ENCODE data around the gene ZDHHC5.

Gene ZDHHC5, protein sequence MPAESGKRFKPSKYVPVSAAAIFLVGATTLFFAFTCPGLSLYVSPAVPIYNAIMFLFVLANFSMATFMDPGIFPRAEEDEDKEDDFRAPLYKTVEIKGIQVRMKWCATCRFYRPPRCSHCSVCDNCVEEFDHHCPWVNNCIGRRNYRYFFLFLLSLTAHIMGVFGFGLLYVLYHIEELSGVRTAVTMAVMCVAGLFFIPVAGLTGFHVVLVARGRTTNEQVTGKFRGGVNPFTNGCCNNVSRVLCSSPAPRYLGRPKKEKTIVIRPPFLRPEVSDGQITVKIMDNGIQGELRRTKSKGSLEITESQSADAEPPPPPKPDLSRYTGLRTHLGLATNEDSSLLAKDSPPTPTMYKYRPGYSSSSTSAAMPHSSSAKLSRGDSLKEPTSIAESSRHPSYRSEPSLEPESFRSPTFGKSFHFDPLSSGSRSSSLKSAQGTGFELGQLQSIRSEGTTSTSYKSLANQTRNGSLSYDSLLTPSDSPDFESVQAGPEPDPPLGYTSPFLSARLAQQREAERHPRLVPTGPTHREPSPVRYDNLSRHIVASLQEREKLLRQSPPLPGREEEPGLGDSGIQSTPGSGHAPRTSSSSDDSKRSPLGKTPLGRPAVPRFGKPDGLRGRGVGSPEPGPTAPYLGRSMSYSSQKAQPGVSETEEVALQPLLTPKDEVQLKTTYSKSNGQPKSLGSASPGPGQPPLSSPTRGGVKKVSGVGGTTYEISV

DNA sequence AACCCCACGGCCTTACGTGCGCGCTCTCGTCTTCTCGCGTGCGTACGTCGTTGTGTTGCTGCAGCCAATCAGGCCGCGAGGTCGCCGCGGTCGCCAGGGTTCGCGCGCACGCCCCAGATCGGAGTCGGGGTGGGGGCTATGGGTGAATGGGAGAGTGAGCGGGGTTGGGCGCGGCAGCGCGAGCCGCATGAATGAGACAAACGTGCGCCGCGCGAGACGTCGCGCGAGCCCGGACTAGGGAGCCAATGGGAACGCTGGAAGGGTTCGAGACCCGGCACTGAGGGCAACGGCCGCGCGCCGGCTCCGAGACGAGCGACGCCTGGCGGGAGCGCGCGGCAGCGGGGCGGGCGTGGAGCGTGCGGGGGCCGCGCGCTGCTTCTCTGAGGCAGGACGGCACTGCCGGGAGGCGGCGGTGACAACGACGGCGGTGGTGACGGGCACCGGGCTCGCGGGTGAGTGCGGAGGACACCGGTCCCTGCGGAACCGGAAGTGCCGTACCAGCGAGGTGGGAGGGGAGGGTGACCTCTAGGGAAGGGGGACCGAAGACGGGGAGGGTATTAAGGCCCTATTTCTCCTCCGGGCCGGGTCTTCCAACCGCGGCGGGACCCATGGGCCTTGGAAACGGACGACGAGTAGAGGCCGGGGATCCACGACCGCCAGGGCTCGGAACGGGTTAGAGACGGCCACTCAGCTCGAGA lies at the start of gene ZDHHC5:
Gene ZDHHC5, plus strand, starts transcription at position 379 of the 698 bp plus-strand sequence. CDS start 4,977 bp downstream, outside the sequence.
- peak; percentile 99 for DNase-seq
- H3K27ac ChIP-seq, result peak within 1 kb of the TSS; percentile 92 to 95
- peaks cover 9 to 18% (median 12%) of the 10 kb centered on the region in 3 donors for H3K36me3 ChIP-seq
- no peaks in the 10 kb centered on the region for H3K27me3 ChIP-seq
- TF ChIP-seq, protein P1, sequence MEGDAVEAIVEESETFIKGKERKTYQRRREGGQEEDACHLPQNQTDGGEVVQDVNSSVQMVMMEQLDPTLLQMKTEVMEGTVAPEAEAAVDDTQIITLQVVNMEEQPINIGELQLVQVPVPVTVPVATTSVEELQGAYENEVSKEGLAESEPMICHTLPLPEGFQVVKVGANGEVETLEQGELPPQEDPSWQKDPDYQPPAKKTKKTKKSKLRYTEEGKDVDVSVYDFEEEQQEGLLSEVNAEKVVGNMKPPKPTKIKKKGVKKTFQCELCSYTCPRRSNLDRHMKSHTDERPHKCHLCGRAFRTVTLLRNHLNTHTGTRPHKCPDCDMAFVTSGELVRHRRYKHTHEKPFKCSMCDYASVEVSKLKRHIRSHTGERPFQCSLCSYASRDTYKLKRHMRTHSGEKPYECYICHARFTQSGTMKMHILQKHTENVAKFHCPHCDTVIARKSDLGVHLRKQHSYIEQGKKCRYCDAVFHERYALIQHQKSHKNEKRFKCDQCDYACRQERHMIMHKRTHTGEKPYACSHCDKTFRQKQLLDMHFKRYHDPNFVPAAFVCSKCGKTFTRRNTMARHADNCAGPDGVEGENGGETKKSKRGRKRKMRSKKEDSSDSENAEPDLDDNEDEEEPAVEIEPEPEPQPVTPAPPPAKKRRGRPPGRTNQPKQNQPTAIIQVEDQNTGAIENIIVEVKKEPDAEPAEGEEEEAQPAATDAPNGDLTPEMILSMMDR (IDR thresholded peaks at IDR 0.05), result peak; percentile 47 to 48
- H3K9me3 ChIP-seq, result no peaks in the 10 kb centered on the region
- intact Hi-C loops (cut with DNase I; ENCODE audit: low total_unique reads), result loop anchor here (5.0 to 10.0 kb wide), 3 partner anchors 47 to 909 kb away; partner anchors contain the start of genes LPXN, MED19, TMX2 and ZFP91
- H3K4me3 ChIP-seq, result peak within 1 kb of the TSS; percentile 72 to 76
- peaks cover 0 to 26% (median 18%) of the 10 kb centered on the region in 4 donors for H3K4me1 ChIP-seq

DNA sequence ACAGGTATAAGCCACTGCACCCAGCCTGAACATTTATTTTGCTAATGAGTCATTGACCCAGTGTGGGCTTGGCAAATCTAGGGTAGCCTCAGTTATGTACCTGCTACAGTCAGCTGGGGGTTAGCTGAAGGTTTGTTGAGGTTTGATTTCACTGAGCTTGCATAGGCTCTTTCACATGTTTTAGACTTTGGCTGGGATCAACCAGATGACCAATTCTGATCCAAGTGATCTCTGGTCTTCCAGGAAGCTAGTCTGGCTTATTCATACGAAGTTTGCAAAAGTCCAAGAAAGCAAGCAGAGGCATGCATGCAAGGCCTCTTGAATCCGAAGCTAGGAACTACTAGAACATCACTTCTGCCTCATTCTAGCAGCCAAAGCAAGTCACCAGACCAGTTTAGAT lies 49.5 kb upstream of the ZDHHC5 start:
- TF ChIP-seq, protein P1 (IDR thresholded peaks at IDR 0.05), result no peak
- Histone ChIP-seq H3K27ac (no peak overlapping the region), H3K4me3 (no peak overlapping the region), H3K27me3 (no peaks in the 10 kb centered on the region), H3K36me3 (peaks cover 55 to 83% (median 71%) of the 10 kb centered on the region in 3 donors), H3K4me1 (no peaks in the 10 kb centered on the region), H3K9me3 (no peaks in the 10 kb centered on the region)
- intact Hi-C loops (cut with DNase I; ENCODE audit: low total_unique reads), result no loop called here
- no peak for DNase-seq

DNA sequence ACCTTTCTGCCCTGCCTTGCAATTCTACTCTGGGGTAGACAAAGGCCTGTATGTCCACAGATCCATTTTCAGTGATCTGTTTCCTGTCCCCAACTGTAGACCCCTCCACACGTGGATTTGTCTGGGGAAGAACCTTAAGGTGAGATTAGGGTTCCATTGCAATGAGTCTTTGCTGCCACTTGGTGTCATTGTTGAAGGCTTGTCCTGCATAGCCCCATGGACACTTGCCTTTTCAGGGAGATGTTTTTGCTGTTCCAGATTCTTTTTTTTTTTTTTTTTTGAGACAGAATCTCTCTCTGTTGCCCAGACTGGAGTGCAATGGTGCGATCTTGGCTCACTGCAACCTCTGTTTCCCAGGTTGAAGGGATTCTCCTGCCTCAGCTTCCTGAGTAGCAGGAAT lies 48.6 kb upstream of the ZDHHC5 start:
- Histone ChIP-seq H3K4me1 (no peaks in the 10 kb centered on the region), H3K4me3 (no peak overlapping the region), H3K27ac (no peak overlapping the region), H3K27me3 (no peaks in the 10 kb centered on the region), H3K36me3 (peaks cover 49 to 74% (median 63%) of the 10 kb centered on the region in 3 donors), H3K9me3 (no peaks in the 10 kb centered on the region)
- intact Hi-C loops (cut with DNase I; ENCODE audit: low total_unique reads), result no loop called here
- no peak for DNase-seq
- TF ChIP-seq, protein P1 (IDR thresholded peaks at IDR 0.05), result no peak

DNA sequence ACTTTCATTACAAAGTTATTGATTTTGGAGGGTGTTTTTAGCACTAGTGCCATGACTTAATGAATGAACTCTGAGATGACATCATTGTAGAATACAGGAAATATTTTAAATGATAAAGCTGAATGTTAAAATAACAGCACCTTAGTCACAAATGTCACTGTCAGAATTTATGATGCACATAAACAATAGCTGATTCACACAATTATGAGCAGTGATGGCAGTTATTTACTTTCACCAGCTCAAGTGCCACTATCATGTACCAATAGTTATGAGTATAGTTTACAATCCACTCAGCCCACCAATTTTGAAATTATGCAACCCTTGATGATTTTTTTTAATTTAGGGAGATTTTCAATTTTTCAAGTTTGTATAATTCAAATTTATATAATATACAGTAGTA lies 47.4 kb upstream of the ZDHHC5 start:
- peaks cover 39 to 63% (median 51%) of the 10 kb centered on the region in 3 donors for H3K36me3 ChIP-seq
- no peak for DNase-seq
- H3K4me1 ChIP-seq, result no peaks in the 10 kb centered on the region
- intact Hi-C loops (cut with DNase I; ENCODE audit: low total_unique reads), result no loop called here
- no peak overlapping the region for H3K4me3 ChIP-seq
- H3K27ac ChIP-seq, result no peak overlapping the region
- no peaks in the 10 kb centered on the region for H3K27me3 ChIP-seq
- TF ChIP-seq, protein P1 (IDR thresholded peaks at IDR 0.05), result no peak
- no peaks in the 10 kb centered on the region for H3K9me3 ChIP-seq

DNA sequence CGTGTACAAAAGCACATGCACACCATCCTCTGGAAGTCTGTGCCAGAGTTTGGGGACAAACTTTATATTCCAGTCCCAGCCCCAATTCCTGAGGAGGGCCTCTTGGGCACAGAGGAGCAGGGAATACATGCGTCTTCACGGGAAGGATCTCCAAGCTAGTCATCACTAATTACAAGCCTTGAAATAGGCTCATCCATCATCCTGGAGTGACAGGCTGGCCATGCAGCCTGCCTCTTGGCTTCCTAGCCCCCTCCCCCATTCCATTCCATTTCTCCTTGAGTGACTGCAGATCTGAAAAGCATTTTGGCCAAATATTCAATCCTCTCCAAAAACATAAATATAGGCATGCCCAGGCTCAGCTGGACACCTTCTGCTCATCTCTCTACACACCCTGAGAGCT lies 45.7 kb upstream of the ZDHHC5 start:
- H3K4me3 ChIP-seq, result no peak overlapping the region
- TF ChIP-seq, protein P1 (IDR thresholded peaks at IDR 0.05), result no peak
- no peak for DNase-seq
- H3K4me1 ChIP-seq, result no peaks in the 10 kb centered on the region
- H3K36me3 ChIP-seq, result peaks cover 26 to 45% (median 37%) of the 10 kb centered on the region in 3 donors
- intact Hi-C loops (cut with DNase I; ENCODE audit: low total_unique reads), result no loop called here
- no peaks in the 10 kb centered on the region for H3K9me3 ChIP-seq
- H3K27ac ChIP-seq, result no peak overlapping the region
- H3K27me3 ChIP-seq, result no peaks in the 10 kb centered on the region
